ENCODE measurements around the gene HAND2.

HAND2 gene

GRCh38 chr4:173503330-173504180 lies 26.5 kb downstream of the HAND2 start:
- DNase-seq (ENCODE audit: low read depth in 3 of 3), result no peak

- DNase-seq (ENCODE audit: low read depth in 3 of 3), result no peak
Observed at GRCh38 chr4:173502282-173502681, 27.7 kb downstream of the HAND2 start.

GRCh38 chr4:173501592-173502150 lies 28.4 kb downstream of the HAND2 start:
- DNase-seq (ENCODE audit: low read depth in 3 of 3), result no peak

GRCh38 chr4:173500841-173501591 lies 29.0 kb downstream of the HAND2 start:
- no peak for DNase-seq (ENCODE audit: low read depth in 3 of 3)

- no peak for DNase-seq (ENCODE audit: low read depth in 3 of 3)
Observed at GRCh38 chr4:173499658-173500535, 30.1 kb downstream of the HAND2 start.

- no peak for DNase-seq (ENCODE audit: low read depth in 3 of 3)
Observed at GRCh38 chr4:173498771-173499170, 31.3 kb downstream of the HAND2 start.

GRCh38 chr4:173498023-173498422 lies 32.0 kb downstream of the HAND2 start:
- DNase-seq (ENCODE audit: low read depth in 3 of 3), result no peak

- DNase-seq (ENCODE audit: low read depth in 3 of 3), result peak in 2 of 3 donors; percentile 37 to 49
Observed at GRCh38 chr4:173494013-173494970, 35.7 kb downstream of the HAND2 start.

- DNase-seq (ENCODE audit: low read depth in 3 of 3), result no peak
Observed at GRCh38 chr4:173493041-173493440, 37.0 kb downstream of the HAND2 start.

GRCh38 chr4:173492315-173492714 lies 37.7 kb downstream of the HAND2 start:
- DNase-seq (ENCODE audit: low read depth in 3 of 3), result no peak

GRCh38 chr4:173490817-173491528 lies 39.1 kb downstream of the HAND2 start:
- DNase-seq (ENCODE audit: low read depth in 3 of 3), result no peak

GRCh38 chr4:173490256-173490655 lies 39.8 kb downstream of the HAND2 start:
- no peak for DNase-seq (ENCODE audit: low read depth in 3 of 3)

- no peak for DNase-seq (ENCODE audit: low read depth in 3 of 3)
Observed at GRCh38 chr4:173489514-173489913, 40.5 kb downstream of the HAND2 start.

- no peak for DNase-seq (ENCODE audit: low read depth in 3 of 3)
Observed at GRCh38 chr4:173488656-173489055, 41.4 kb downstream of the HAND2 start.

GRCh38 chr4:173488074-173488473 lies 42.0 kb downstream of the HAND2 start:
- no peak for DNase-seq (ENCODE audit: low read depth in 3 of 3)

- DNase-seq (ENCODE audit: low read depth in 3 of 3), result no peak
Observed at GRCh38 chr4:173486714-173487392, 43.2 kb downstream of the HAND2 start.

- DNase-seq (ENCODE audit: low read depth in 3 of 3), result no peak
Observed at GRCh38 chr4:173485164-173485563, 44.9 kb downstream of the HAND2 start.

GRCh38 chr4:173482330-173482931 lies 47.6 kb downstream of the HAND2 start:
- no peak for DNase-seq (ENCODE audit: low read depth in 3 of 3)

- DNase-seq (ENCODE audit: low read depth in 3 of 3), result no peak
Observed at GRCh38 chr4:173478913-173479283, 51.1 kb downstream of the HAND2 start.

Measured in stimulated activated CD4-positive, alpha-beta T cell treated with anti-CD3 and anti-CD28 coated beads, TNF-alpha, amount 100 ng/mL, for 48 hours (primary cell).